ENCODE measurements around the gene AP3M1.

The AP3M1 gene

DNA sequence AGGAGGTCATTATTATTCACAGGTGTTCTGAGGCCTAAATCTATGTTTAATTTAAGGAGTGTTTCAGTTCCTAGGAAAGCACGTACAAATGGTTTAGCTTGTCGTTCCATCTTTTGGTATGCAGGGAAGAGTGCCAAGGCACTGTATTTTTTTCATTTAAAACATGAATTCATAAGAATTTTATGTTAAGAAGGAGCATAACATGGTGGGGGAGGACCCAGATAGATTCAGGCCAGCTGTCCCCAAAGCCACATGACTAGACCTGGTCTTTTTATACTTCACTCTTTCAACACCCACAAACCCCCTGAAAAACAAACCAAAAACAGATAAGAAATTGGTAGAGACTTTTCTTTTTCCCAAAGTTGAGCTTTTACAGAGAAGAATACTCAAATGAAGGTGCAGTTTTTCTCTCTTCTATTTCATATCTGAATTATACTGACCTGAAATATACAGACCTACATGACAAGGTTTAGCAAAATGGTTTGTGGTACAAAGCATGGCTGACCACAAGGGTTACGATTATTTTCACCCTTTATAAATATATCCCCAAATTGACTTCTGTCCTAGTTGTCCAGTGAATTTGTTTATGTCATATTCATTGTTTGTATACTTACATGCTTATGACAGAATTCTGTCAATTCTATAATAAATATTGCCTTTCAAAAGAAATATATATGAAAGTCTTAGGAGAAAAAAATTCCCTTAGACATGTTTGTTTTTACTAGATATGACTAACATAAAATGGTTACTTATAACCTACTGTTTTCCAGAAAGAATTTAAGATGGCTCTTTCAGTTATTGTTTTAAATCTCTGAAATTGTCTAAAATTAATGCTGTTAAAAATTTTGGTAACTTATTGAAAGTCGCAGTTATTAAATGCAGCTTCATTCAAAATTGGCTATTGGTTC lies 71.3 kb downstream of the AP3M1 start:
- no peak for DNase-seq

DNA sequence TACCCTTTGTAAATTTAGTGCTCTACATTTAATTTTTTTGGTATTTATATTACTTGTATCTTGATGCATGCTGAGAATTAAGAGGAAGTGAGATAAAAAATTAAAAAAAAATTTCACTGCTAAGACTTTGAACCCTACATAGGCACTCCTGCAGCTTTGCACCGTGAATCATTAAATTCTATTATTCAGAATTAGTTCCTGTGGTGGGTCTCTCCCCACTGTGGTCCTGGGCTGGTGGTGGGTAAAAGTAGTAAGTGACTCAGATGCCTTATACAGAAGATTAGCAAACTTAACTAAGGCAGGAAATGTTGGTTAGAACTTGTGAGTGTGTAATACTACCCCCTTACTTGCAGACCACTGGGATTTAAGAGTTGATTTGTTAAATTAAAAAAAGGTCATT lies 72.6 kb downstream of the AP3M1 start:
- peak; percentile 76 for DNase-seq

DNA sequence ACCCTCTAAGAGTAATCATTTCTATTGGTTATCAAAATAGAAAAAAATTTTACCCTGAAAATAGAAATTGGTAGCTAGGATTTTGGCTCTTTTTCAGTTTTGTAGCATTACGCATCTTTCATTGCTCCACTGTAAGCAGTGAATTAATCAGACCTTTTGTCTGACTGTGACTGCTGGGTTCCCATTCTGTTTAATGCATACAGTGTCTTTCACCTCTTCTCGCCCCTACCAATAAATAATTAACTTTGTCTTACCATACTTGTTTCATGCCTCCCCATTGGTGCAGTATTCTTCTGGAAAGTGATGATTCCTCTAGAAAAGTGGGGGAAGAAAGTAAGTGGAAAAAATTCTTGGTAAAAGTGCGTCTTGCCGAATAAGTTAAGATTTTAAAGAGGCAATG lies 73.2 kb downstream of the AP3M1 start:
- no peak for DNase-seq

DNA sequence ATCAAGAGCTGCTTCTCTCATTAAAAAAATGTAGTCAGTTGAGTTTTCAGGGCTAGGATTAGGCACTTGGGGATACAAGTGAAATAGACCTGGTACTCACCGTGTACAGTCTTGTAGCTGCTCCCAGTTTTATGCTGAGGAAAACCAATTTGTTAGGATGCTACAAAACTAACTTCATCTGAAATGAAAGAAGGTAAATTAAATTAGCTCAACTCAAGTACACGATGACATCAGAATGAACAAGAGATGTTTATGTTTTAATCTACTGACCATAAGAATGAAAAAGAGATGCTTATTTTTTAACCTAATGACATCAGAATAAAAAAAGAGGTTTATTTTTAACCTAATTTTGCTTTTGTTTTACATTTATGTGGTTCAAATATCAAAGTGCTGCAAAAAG lies 73.7 kb downstream of the AP3M1 start:
- DNase-seq: no peak

DNA sequence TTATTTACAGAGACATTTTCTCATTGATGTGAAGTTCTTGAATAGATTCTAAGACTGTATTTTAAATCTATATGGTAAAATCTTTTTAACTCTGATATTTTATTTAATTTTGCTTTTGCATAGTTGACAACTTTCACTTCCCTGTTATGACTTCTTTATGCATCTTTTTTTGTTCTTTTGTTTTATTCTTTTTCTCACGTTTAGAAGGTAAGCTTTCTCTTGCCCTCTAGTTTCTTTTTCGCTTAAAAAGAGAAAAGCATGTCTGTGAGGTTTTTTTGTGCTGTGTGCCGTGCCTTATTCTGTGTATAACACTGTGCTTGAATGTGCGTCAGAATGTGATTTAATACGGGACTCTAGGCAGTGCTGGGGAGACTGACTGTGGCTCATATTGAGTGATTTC lies 74.7 kb downstream of the AP3M1 start:
- no peak for DNase-seq

DNA sequence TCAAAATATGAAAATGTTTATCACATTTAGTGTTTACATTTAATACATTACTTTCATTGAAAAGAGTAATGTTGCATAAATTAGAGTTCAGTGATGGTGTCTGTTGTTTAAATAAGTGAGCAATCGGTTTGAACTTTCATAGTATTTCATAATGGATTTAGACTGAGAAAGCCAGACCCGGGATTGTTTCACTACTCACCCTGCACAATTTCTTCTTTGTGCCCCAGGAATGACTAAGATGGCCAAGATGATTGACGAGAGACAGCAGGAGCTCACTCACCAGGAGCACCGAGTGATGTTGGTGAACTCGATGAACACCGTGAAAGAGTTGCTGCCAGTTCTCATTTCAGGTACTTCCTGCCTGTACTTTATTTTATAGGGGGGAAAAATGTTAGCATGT lies 78.1 kb downstream of the AP3M1 start:
- DNase-seq: no peak

GRCh38 chr10:74071157-74071556 lies 79.5 kb downstream of the AP3M1 start:
- DNase-seq: no peak

Measured in activated CD4-positive, alpha-beta T cell treated with anti-CD3 and anti-CD28 coated beads, Interleukin-2, Interleukin-6, amounts not matched to agents 100 ng/mL and 50 ng/mL, durations not matched to agents 16 hours and 8 hours (primary cell).